Islet of Langerhans (tissue), 1 donor: ENCODE data around the gene XRCC1.
"Not testable (repeated sequence)": the region's sequence is repeated elsewhere in the genome, so short reads cannot be mapped to it uniquely, and the experiment has no call there.

Experiments used
- FAIRE-seq: peaks from one replicate; lab custom pipeline; 2011; peaks lifted over from hg19 to GRCh38; lab: Jason Lieb, UNC

Gene XRCC1

DNA sequence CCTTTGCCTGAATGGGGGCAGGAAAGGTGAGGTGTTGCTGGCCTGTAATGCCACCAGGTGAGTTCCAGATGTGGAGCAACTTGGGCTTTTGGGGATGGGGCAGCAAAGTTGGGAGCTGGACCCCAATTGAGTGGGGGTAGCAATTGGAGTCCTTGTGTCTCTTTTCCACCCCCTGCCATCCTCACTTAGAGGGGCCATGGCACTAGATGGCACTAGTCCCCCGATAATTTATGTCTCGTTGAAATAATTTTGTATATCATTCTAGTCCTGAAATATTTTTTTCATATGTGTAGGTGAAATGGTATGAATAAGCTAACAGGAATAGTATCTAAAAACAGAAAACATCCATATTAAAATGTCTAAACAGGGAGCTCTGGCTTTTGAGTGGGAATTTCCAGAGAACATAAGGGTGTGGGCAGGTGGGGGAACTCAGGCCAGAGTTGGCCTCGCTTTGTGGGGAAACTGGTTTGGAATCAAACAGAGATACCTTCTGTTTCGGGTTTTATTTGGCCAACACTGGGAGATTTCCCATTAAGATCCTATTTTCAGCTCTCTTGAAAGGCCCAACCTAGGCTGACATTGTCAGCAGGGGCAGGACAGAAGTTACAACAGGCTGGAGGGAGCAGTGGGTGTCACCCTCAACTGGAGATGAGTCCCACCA lies 24.4 kb upstream of the XRCC1 start:
- FAIRE-seq = no peak

DNA sequence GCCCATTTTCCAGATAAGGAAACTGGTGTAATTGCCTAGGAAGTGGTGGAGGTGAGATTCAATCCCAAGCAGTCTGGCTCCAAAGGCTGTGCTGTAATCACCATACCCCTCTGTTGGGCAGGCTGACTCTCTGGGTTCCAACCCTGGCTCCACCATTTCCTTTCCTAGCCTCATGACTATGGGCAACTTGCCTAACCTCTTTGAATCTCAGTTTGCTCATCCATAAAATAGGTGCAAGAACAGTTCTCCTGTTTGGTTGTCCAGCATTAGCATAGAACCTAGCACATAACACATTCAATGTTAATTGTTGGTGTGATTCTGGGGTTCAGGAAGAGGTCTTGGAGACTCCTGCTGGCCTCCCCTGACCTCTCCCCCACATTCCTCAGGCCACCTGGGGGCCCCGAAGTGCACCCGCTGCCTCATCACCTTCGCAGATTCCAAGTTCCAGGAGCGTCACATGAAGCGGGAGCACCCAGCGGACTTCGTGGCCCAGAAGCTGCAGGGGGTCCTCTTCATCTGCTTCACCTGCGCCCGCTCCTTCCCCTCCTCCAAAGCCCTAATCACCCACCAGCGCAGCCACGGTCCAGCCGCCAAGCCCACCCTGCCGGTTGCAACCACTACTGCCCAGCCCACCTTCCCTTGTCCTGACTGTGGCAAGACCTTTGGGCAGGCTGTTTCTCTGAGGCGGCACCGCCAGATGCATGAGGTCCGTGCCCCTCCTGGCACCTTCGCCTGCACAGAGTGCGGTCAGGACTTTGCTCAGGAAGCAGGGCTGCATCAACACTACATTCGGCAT lies 23.3 kb upstream of the XRCC1 start:
- FAIRE-seq = no peak

DNA sequence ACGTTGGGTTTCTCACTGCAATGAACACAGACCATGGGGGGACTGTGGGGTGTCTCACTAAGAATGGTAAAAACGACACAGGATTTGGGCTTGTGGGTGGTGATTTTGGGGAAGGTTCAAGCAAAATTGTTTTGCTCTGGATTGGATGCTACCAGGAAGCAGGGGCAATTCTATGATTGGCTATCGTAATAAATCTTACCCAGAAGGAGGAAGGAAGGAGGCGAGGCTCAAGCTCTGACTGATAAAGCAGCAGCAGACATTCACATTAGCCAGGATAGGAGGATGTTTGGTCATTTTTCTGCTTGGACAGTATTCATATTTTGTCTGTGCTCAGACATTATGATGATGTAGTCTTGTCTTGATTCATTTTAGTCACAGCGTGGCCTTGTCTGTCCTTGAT lies 22.5 kb upstream of the XRCC1 start:
- no peak for FAIRE-seq

DNA sequence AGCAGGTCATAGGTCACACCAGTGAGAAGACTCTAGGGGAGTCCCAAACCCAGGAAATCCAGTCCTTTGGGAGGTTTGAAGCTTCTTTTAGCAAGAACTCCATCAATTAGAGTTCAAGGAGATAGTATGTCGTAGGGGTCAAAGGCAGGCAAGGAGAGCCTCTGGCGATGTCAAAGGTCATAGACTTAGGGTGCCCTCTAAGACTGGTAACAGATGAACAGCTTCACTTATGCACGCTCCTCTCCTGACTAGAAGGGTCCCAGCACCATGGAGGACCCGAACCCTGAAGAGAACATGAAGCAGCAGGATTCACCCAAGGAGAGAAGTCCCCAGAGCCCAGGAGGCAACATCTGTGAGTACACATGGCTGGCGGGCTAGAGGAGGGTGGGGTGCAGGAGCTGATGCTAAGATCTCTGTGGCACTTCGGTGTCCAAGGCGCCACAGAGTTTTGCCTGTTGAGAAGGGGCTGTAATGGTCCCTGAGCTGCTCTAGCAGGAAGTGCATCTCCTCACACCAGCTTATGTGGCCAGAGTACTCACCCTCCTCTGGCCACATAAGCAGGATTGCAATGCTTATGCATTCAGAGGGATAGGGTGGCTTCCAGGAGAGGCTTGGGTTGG lies 21.6 kb upstream of the XRCC1 start:
- FAIRE-seq = no peak

DNA sequence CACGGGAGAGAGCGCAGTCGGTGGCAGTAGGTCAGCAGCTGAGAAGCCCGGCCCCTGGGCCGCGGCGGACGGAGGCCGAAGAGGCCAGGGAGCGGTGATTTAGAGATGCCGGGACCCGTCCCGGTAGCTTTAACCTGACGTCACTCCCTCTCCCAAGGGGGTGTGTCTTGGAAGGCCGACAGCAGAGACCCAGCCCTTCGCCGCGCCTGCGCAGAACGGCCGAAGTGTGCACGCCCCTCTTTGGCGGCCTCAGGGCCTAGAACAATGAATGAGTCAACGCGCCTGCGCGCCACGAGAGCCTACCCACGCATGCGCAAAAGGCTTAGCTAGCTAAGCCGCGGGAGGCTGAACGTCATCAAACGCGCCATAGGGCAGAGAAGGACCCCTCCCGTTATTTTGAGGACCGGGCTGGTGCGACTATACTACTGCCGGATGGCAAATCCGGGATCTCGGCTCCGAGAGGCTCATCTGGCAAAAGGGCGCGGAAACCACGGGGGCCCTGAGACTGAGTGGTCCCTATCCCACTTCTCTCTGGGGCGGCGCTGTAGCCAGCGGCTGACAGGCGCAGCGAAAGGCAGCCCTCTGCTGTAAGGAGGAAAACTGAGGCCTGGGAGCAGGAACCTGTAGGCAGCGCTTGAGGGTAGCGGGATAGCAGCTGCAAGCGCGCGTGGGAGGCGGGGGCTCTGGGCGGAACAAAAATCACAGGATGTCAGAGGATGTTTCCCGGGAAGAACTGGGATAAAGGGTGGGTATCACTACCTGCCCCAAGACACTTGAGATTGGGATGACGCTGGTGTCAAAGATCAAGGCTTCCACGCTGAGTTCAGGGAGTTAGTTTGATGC lies 20.9 kb upstream of the XRCC1 start, which contains the start of the genes IRGQ and ZNF576:
TSS of gene IRGQ (minus strand) at position 136 of the 843 bp plus-strand sequence. CDS start 796 bp downstream, outside the sequence.
TSS of gene ZNF576 (plus strand) at position 597 of the 843 bp plus-strand sequence. CDS start 514 bp downstream, outside the sequence.
- FAIRE-seq = peak; percentile 97

DNA sequence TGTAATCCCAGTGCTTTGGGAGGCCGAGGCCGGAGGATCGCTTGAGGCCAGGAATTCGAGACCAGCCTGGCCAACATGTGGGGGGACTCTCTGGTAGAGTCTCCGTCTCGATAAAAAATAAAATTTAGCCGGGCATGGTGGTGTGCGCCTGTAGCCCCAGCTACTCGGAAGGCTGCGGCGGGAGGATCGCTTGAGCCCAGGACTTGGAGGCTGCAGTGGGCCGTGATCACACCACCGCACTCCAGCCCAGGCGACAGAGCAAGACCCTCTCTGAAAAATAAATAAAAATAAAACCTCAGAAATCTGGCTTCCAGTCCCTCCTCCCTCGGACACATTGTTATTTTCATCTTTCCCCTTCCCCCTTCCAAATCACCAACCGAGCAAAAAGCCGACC lies 20.3 kb upstream of the XRCC1 start:
- no peak for FAIRE-seq

DNA sequence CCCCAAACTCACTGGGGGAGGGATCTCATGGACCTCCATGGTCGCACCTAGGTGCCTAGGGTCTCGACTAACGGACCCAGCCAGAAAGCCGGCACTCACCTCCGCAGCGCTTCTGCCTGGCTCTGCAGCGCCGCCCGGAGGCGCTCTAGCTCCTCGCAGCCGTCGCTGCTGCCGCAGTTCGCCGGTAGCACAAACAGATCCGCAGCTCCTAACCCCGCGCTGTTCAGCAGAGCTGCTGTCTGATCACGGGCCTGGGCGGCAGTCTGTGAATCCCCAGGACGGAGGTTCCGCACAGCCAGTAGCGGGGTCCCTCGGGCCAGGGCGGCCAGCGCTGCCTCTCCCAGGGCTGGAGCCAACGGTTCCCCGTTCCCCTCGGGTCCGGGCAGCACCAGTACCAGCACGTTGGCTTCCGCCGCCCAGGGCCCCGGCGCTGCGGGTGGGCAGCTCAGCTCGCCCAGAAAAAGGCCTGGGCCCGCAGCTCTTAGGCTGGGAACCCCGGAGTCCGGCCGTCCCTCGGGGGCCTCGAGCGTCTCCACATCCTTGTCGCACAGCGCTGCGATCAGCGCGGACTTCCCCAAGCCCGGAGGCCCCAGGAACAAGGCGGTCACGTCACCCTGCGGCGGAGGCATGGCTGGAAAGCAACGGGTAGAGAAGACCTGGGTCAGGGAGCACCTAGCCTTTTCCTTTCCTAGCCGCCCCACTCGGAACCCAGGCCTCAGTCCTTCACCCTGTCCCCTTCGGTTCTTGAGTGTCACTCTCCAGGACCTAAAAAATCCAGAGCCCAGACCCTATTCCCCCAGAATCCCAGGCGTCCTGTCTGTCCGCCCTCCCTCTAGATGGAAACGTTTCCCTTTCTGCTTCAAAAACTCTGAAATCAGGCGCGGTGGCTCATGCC lies 19.6 kb upstream of the XRCC1 start:
- no peak for FAIRE-seq

DNA sequence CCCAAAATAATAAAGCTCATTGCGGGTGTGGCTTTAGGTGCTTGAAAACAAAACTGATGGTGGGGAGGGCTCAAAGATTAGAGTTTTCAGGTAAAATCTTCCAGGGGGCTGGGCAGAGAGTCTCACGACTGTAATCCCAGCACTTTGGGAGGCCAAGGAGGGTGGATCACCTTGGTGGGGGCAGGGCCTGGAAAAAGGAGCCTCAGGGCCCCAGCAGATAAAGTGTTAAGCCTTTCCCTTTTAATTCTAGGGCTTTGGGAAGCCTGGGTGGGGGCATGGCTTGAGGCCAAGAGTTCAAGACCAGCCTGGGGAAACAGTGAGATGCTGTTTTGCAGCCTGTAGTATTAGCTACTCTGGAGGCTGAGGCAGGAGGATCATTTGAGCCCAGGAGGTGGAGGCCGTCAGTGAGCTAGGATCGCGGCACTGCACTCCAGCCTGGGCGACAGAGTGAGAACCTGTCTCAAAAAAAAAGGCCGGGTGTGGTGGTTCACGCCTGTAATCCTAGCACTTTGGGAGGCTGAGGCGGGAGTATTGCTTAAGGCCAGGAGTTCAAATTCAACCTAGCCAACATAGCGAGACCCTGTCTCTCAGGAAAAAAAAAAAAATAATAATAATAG lies 18.9 kb upstream of the XRCC1 start:
- FAIRE-seq = no peak

DNA sequence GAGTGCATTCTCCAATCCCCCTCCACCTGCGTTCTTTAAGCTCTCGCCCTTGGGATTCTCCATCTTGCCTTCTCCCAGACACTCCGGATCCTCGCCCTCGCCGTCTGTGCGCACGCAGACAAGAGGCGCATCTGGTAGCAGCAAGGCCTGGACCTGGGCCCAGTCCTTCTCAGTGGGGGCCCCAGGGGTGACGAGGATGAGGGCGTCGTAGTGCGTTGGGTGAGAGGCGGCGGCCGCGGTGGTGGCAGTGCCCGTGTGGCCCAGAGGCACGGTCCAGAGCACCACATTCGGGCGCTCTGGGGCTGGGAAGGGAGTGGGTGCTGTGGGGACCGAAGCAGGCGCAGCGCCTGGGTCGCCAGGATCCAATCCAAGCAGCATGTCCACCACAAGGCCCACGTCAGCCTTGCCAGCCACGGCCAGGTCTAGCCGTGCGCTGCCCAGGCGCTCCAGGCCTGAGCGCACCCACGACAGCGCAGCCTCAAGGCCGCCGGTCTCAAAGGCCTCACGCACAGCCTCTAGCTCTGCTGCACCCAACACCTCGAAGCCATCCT lies 17.5 kb upstream of the XRCC1 start:
- no peak for FAIRE-seq

DNA sequence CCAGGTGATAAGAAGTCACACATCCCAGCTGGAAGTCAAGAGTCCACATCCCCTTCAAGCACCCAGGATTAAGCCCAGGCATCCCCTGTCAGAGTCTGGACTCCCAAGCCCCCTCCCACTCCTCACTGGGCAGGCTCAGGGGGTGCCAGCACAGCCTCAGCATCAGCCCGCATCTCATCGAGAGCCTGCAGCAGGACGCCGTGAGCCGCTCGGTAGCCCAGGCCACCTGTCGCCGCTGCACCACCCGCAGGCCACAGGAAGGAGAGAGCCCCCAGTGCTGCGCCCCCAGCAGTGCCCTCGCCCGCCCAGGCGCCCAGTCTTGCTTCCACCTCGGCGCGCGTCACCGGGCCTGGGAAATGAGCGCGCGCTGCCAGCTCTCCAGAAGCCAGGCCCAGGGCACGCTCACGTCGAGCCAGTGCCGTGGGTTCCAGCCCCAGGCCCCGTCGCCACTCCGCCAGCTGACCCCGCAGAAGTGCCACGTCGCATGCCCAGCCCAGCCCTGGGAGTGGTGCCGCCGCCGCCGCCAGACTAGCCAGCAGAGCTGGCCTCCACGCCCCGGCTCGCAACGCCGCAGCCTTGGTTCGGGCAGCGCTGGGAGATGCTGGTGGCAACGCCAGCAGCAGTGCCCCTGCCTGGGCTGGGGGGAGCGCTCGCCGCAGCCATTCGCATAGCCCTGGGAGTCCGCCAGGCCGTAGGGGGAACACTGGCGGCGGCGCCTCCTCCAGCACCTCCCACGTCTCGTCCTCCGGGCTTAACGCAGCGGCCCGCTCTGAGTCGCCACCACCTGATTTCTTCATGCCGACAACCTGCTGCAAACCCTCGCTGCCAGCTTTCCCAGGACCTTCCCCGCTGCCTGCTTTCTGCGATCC lies 16.8 kb upstream of the XRCC1 start:
- no peak for FAIRE-seq

DNA sequence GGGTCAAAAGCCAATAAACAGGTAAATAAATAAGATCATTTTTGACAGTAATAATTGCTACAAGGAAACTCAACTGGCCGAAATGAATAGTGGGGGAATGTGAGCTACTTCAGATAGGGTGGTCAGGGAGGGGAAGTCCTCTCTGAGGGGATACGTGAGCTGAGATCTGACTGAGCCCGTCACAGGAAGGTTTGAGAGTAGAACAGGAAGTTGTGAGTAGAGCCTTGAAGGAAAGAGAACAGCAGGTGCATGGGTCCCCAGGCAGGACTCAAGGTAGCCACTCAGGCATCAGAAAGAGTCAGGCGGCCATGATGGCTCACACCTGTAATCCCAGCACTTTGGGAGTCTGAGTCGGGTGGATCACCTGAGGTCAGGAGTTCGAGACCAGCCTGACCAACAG lies 14.4 kb upstream of the XRCC1 start:
- no peak for FAIRE-seq

DNA sequence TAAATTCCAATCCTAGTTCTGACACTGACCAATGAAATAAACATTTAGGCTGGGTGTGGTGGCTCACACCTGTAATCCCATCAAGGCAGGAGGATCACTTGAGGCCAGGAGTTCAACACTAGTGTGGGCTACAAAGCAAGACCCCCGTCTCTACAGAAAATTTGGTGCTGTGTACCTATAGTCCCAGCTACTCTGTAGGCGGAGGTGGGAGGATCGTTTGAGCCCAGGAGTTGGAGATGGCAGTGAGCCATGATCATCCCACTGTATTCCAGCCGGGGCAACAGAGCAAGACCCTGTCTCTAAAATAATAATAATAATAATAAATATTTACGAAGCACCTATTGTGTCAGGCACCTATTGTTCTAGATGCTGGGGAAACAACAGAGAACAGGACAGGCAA lies 13.9 kb upstream of the XRCC1 start:
- no peak for FAIRE-seq

DNA sequence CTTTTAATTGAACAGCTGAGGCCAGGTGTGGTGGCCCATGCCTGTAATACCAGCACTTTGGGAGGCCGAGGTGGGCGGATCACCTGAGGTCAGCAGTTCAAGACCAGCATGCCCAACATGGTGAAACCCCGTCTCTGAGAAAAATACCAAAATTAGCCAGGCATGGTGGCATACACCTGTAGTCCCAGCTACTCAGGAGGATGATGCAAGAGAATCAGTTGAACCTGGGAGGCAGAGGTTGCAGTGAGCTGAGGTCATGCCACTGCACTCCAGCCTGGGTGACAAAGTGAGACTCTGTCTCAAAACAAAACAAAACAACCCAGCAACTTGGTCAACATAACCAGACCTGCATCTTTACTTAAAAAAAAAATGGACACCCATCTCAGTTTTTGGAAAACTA lies 11.7 kb upstream of the XRCC1 start:
- FAIRE-seq = not testable (repeated sequence)

DNA sequence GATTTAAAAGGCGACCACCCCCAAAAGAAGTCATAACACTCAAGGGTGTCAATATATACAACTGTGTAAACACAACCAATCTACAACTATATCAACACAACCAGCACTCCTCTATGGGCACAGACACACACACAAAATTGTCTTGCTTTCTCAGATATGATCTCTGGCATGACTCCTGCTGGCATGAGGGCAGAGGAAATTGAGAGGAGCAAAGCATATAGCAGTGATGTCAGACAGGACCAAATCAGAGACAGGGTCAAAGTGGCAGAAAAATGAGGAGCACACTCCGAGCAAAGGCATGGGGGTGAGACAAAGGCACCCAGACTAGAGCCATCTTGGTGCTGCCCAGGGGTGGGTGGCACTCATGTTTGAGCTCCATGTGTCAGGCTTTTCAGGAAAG lies 11.0 kb upstream of the XRCC1 start:
- no peak for FAIRE-seq

DNA sequence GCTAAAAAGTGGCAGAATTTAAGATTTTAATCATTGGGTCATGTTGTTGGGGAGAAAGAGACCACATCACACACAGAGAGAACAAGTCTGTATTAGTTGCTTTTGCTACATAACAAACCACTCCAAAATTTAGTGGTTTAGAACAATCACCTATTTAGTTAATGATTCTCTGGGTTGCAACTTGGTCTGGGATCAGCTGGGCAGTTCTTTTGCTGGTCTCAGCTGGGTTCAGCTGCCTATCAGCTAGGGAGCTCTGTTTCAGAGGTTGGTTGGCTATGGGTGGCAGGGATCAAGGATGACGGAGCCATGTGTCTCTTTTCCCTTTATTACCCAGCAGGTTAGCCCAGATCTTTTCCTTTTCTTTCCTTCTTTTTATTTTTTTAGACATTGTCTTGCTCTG lies 9.2 kb upstream of the XRCC1 start:
- no peak for FAIRE-seq

DNA sequence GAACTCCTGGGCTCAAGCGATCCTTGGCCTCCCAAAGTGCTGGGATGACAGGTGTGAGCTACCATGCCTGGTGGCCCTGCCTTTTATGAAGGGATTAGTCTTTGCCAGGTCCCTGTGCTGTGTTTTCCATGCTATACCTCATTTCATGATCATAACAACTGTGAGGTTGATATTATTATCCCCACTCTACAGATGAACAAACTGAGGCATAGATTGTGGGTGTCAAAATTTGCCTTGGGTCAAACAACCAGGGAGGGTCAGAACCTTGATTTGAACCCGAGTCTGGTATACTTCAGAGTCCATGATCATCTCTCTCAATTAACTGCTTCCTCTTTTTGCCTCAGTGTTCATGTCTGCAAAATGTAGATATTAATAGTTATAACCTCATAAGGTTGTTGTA lies 7.2 kb upstream of the XRCC1 start:
- no peak for FAIRE-seq

DNA sequence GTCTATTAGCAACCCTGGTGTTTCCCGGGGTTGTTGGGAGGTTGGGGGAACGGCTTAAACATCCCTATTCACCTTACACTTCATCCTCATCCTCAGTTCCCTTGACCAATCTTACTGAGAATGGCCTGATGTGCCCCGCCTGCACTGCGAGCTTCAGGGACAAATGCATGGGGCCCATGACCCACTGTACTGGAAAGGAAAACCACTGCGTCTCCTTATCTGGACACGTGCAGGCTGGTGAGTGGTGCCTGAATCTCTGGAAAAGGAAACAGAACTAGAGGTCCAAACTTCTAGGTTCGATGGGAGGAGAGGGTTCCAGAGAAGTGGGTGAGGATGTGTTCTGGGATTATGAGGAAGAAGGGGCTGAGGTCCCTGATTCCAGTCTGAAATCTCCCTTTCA lies 6.1 kb upstream of the XRCC1 start:
- FAIRE-seq = no peak

DNA sequence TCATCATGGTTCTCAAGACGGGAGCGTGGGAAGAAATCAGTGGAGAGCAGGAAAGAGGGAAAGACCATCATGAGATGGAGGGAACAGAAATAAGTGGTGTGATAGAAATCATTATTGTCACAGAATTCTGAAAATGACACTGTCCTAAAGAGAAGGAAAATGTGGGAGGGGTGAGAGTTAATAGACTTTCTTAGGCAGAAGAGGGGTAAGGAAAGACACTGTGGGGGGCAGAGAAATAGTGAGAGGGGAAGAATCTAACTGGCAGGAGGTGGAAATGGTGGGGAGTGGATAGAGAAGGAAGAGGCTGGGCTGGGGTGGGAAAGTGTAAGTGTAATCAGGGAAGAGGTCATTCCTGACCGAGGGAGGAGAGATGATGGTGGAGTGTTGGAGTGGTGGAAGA lies 3.5 kb upstream of the XRCC1 start:
- FAIRE-seq = no peak
